Measurements from ENCODE around the gene CA7. TPM values are rescaled to one million over a fixed set of nuclear protein-coding genes. Genes with fewer than 3 reads are reported as not detected.

Gene CA7
- total RNA-seq = 100 to 1,000 TPM in 2 of 3 donors, 10 to 100 TPM in 1; 59.3 to 253 (median 131) TPM
- long read RNA-seq, donor 1, transcript CA7-201 (7 exons, 1,555 nt) = major isoform, 210 of 273 reads
- long read RNA-seq, donor 1, partial matches to known transcripts = 5 of 273 reads
- long read RNA-seq, donor 1, other reads (novel, unspliced or antisense) = 56 of 273 reads
- long read RNA-seq, donor 2, transcript CA7-201 (7 exons, 1,555 nt) = major isoform, 721 of 923 reads
- long read RNA-seq, donor 2, partial matches to known transcripts = 24 of 923 reads
- long read RNA-seq, donor 2, other reads (novel, unspliced or antisense) = 178 of 923 reads

GRCh38 chr16:66844342-66845079 is at the start of gene CA7:
Gene CA7 (plus strand): TSS chr16:66844414. CDS start chr16:66844488, 74 bp downstream.
- Histone ChIP-seq H3K36me3 (ENCODE audit: low read depth) (no peaks in the 10 kb centered on the region), H3K9me3 (no peaks in the 10 kb centered on the region), H3K4me1 (ENCODE audit: low read depth) (peaks cover 11% of the 10 kb centered on the region), H3K4me3 (no peak within 1 kb of the TSS)
- peak in 1 of 3 donors; percentile 26 for DNase-seq
- TF ChIP-seq, protein P1, sequence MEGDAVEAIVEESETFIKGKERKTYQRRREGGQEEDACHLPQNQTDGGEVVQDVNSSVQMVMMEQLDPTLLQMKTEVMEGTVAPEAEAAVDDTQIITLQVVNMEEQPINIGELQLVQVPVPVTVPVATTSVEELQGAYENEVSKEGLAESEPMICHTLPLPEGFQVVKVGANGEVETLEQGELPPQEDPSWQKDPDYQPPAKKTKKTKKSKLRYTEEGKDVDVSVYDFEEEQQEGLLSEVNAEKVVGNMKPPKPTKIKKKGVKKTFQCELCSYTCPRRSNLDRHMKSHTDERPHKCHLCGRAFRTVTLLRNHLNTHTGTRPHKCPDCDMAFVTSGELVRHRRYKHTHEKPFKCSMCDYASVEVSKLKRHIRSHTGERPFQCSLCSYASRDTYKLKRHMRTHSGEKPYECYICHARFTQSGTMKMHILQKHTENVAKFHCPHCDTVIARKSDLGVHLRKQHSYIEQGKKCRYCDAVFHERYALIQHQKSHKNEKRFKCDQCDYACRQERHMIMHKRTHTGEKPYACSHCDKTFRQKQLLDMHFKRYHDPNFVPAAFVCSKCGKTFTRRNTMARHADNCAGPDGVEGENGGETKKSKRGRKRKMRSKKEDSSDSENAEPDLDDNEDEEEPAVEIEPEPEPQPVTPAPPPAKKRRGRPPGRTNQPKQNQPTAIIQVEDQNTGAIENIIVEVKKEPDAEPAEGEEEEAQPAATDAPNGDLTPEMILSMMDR (IDR thresholded peaks at IDR 0.05) = no peak
- peak; percentile 38 for ATAC-seq
- intact Hi-C loops (cut with DNase I, micrococcal nuclease) = no loop called here

GRCh38 chr16:66798161-66798560 is 46.1 kb upstream of the CA7 start:
- ATAC-seq = no peak

GRCh38 chr16:66800856-66801255 is 43.4 kb upstream of the CA7 start:
- no peak for ATAC-seq
- TF ChIP-seq, protein P1 (IDR thresholded peaks at IDR 0.05) = no peak
- no peaks in the 10 kb centered on the region for H3K4me1 ChIP-seq (ENCODE audit: low read depth)
- intact Hi-C loops (cut with DNase I, micrococcal nuclease) = no loop called here
- no peaks in the 10 kb centered on the region for H3K9me3 ChIP-seq
- H3K4me3 ChIP-seq = no peak overlapping the region
- no peaks in the 10 kb centered on the region for H3K36me3 ChIP-seq (ENCODE audit: low read depth)
- no peak for DNase-seq

More at GRCh38 chr16:66798161-66798560, 46.1 kb upstream of the CA7 start:
- H3K36me3 ChIP-seq (ENCODE audit: low read depth) = no peaks in the 10 kb centered on the region
- no peaks in the 10 kb centered on the region for H3K9me3 ChIP-seq
- no peak for DNase-seq
- intact Hi-C loops (cut with DNase I, micrococcal nuclease) = no loop called here
- no peaks in the 10 kb centered on the region for H3K4me1 ChIP-seq (ENCODE audit: low read depth)
- TF ChIP-seq, protein P1 (IDR thresholded peaks at IDR 0.05) = no peak
- H3K4me3 ChIP-seq = no peak overlapping the region

DNA sequence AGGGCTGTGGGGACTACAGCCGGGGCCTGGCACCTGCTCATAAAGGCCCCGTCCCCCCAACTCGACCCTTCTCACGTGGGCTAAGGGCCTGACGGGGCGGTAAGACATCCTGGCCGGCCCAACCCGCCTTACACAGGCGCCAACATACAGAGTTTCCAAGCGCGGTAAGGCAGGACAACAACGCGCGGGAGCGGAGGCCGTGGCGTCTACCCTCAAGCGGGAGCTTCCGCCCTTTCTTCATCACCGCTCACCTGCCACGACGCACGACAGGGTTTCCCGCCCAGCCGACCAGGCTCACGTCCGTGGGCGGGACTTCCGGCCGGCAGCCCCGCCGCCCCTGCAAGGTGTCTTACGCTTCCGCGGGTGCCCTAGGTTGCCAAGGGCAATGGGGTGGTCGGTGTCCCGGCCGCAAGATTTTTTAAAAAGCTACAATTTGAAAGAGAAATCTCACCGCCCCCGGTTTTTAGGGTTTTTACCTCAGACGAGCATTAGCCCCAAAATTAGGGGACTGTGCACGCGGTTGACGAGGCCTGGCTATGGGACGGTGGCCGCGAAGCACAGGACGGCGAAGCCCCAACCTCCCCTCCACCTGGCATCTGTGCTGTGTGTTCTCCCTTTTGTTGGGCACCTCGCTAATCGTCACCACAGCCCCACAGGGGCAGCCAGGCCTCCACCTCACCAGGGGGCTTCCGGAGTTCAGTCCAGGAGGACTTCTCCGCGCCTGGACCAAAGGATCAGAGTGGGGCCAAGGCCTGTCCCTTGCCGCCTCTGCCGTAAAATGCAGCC is 42.7 kb upstream of the CA7 start, which contains the start of gene TERB1:
Gene TERB1, minus strand, starts transcription at position 265 of the 786 bp plus-strand sequence. CDS start 4,786 bp downstream, outside the sequence.
- H3K4me3 ChIP-seq = no peak within 1 kb of the TSS
- no peaks in the 10 kb centered on the region for H3K9me3 ChIP-seq
- no peaks in the 10 kb centered on the region for H3K36me3 ChIP-seq (ENCODE audit: low read depth)
- H3K4me1 ChIP-seq (ENCODE audit: low read depth) = no peaks in the 10 kb centered on the region
- intact Hi-C loops (cut with DNase I, micrococcal nuclease) = no loop called here
- TF ChIP-seq, protein P1 (IDR thresholded peaks at IDR 0.05) = no peak
- ATAC-seq (no peak), DNase-seq (no peak)

DNA sequence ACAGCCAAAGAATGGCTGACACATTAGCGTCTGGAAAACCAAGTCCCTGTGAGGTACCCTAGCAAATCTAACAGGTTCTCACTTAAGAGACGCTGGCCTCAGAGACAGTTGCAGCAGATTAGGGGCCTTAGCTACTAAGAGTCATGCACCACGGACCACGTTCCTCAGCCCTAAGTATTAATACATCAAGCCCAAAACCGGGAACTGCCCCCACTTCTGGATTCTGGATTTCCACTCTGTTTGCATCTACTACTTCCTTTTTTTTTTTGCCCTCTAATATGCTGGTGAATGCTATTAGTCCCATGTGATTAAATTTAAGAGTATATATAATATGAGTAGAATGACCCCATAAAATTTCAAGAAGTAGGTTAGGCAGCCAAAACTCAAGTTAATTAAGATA is 42.1 kb upstream of the CA7 start:
- ATAC-seq (no peak), DNase-seq (no peak)
- Histone ChIP-seq H3K9me3 (no peaks in the 10 kb centered on the region), H3K36me3 (ENCODE audit: low read depth) (no peaks in the 10 kb centered on the region), H3K4me3 (no peak overlapping the region), H3K4me1 (ENCODE audit: low read depth) (no peaks in the 10 kb centered on the region)
- TF ChIP-seq, protein P1 (IDR thresholded peaks at IDR 0.05) = no peak
- intact Hi-C loops (cut with DNase I, micrococcal nuclease) = no loop called here

Measured in mucosa of descending colon (tissue), 3 donors.